SJSA1 (cell line): ENCODE results near the gene MCC. TPM values are rescaled to one million over a fixed set of nuclear protein-coding genes. Genes with fewer than 3 reads are reported as not detected.
A peak's percentile ranks its signal among the peaks of the same experiment; 100 is the strongest.

ENCODE experiments used
- DNase-seq, 2 experiments: peaks; one replicate each; pipeline ENCODE4 v3.0.0-alpha.2; 2015 to 2020; ENCODE audit warnings: low spot score in 2 of 2, low read depth in 1 of 2
- H3K27ac ChIP-seq: fragments of 250-450 bp; sonication (Bioruptor Pico); 2 replicates; pipeline ENCODE4 v1.5.1; 2020; ENCODE audit warnings: mild to moderate bottlenecking, moderate library complexity
- H3K27me3 ChIP-seq: fragments of 250-450 bp; sonication (Bioruptor Pico); replicated peaks from 2 replicates; pipeline ENCODE4 v1.5.1; 2020; ENCODE audit warnings: mild to moderate bottlenecking, moderate library complexity
- H3K36me3 ChIP-seq: fragments of 250-450 bp; sonication (Bioruptor Pico); 2 replicates; pipeline ENCODE4 v1.5.1; 2020; ENCODE audit warnings: mild to moderate bottlenecking
- H3K4me1 ChIP-seq: fragments of 250-450 bp; sonication (Bioruptor Pico); replicated peaks from 2 replicates; pipeline ENCODE4 v1.6.1; 2021; ENCODE audit warnings: mild to moderate bottlenecking
- H3K4me3 ChIP-seq: fragments of 250-450 bp; sonication (Bioruptor Pico); 2 replicates; pipeline ENCODE4 v1.5.1; 2020; ENCODE audit warnings: mild to moderate bottlenecking
- H3K9me3 ChIP-seq: fragments of 250-450 bp; sonication (Bioruptor Pico); replicated peaks from 2 replicates; pipeline ENCODE4 v1.5.1; 2020; ENCODE audit warnings: mild to moderate bottlenecking
- total RNA-seq: library from RNA; depleted of rRNA; stranded (reverse); fragments of >200 nt; shearing (Covaris generic); gene quantifications from 2 replicates; pipeline ENCODE4 v1.2.3, GENCODE V29; 2014

Gene MCC
- total RNA-seq, 1 experiment from 2014 or later, result 31.3 TPM

GRCh38 chr5:113105693-113106280, 382.5 kb downstream of the MCC start:
- H3K9me3 ChIP-seq, result no peaks in the 10 kb centered on the region
- H3K36me3 ChIP-seq, result no peaks in the 10 kb centered on the region; the same call in 1 of the 2 replicates
- H3K4me1 ChIP-seq, result no peaks in the 10 kb centered on the region
- no peak overlapping the region for H3K4me3 ChIP-seq
- H3K27ac ChIP-seq, result no peak overlapping the region
- DNase-seq, result no peak
- no peaks in the 10 kb centered on the region for H3K27me3 ChIP-seq

- peaks cover 5% of the 10 kb centered on the region; the same call in 1 of the 2 replicates for H3K36me3 ChIP-seq
- H3K27ac ChIP-seq, result no peak overlapping the region
- DNase-seq, result no peak
- H3K9me3 ChIP-seq, result no peaks in the 10 kb centered on the region
- H3K4me3 ChIP-seq, result no peak overlapping the region
- no peaks in the 10 kb centered on the region for H3K27me3 ChIP-seq
- H3K4me1 ChIP-seq, result no peaks in the 10 kb centered on the region
Observed at GRCh38 chr5:113103330-113103729, 384.9 kb downstream of the MCC start.

- Histone ChIP-seq H3K36me3 (peaks cover 5% of the 10 kb centered on the region; the same call in 1 of the 2 replicates), H3K27ac (no peak overlapping the region), H3K4me1 (no peaks in the 10 kb centered on the region), H3K27me3 (no peaks in the 10 kb centered on the region), H3K4me3 (no peak overlapping the region), H3K9me3 (no peaks in the 10 kb centered on the region)
- no peak for DNase-seq
Observed at GRCh38 chr5:113102121-113102531, 386.1 kb downstream of the MCC start.

GRCh38 chr5:113100981-113101380, 387.3 kb downstream of the MCC start:
- Histone ChIP-seq H3K4me3 (no peak overlapping the region), H3K9me3 (no peaks in the 10 kb centered on the region), H3K36me3 (peaks cover 5% of the 10 kb centered on the region; the same call in 1 of the 2 replicates), H3K4me1 (no peaks in the 10 kb centered on the region), H3K27me3 (no peaks in the 10 kb centered on the region), H3K27ac (no peak overlapping the region)
- no peak for DNase-seq

- Histone ChIP-seq H3K9me3 (no peaks in the 10 kb centered on the region), H3K27me3 (no peaks in the 10 kb centered on the region), H3K36me3 (peaks cover 5% of the 10 kb centered on the region; the same call in 1 of the 2 replicates)
Observed at GRCh38 chr5:113099822-113100221, 388.4 kb downstream of the MCC start.

GRCh38 chr5:113098378-113098777, 389.9 kb downstream of the MCC start:
- Histone ChIP-seq H3K36me3 (peaks cover 5% of the 10 kb centered on the region; the same call in 1 of the 2 replicates), H3K27ac (no peak overlapping the region), H3K27me3 (no peaks in the 10 kb centered on the region), H3K4me3 (no peak overlapping the region), H3K9me3 (no peaks in the 10 kb centered on the region), H3K4me1 (no peaks in the 10 kb centered on the region)
- no peak for DNase-seq

More at GRCh38 chr5:113099822-113100221, 388.4 kb downstream of the MCC start:
- H3K4me1 ChIP-seq, result no peaks in the 10 kb centered on the region
- no peak for DNase-seq
- no peak overlapping the region for H3K4me3 ChIP-seq
- H3K27ac ChIP-seq, result no peak overlapping the region

- DNase-seq, result no peak
- Histone ChIP-seq H3K36me3 (peaks cover 5% of the 10 kb centered on the region; the same call in 1 of the 2 replicates), H3K27ac (no peak overlapping the region), H3K9me3 (0 out of 2 replicates have a peak, but pooled peaks cover 2% of the 10 kb centered on the region), H3K27me3 (no peaks in the 10 kb centered on the region), H3K4me1 (peaks cover 9% of the 10 kb centered on the region), H3K4me3 (no peak overlapping the region)
Observed at GRCh38 chr5:113095831-113096230, 392.4 kb downstream of the MCC start.

- H3K27ac ChIP-seq, result no peak overlapping the region
- no peak for DNase-seq
- H3K4me1 ChIP-seq, result peaks cover 27% of the 10 kb centered on the region
- no peak overlapping the region for H3K4me3 ChIP-seq
- H3K27me3 ChIP-seq, result no peaks in the 10 kb centered on the region
- 0 out of 2 replicates have a peak, but pooled peaks cover 2% of the 10 kb centered on the region for H3K9me3 ChIP-seq
- no peaks in the 10 kb centered on the region for H3K36me3 ChIP-seq
Observed at GRCh38 chr5:113093558-113093957, 394.7 kb downstream of the MCC start.

- H3K4me3 ChIP-seq, result no peak overlapping the region
- no peaks in the 10 kb centered on the region for H3K36me3 ChIP-seq
- H3K27me3 ChIP-seq, result no peaks in the 10 kb centered on the region
- peaks cover 27% of the 10 kb centered on the region for H3K4me1 ChIP-seq
- H3K9me3 ChIP-seq, result 0 out of 2 replicates have a peak, but pooled peaks cover 2% of the 10 kb centered on the region
- no peak for DNase-seq
- no peak overlapping the region for H3K27ac ChIP-seq
Observed at GRCh38 chr5:113092683-113093082, 395.6 kb downstream of the MCC start.

- DNase-seq, result no peak
- Histone ChIP-seq H3K27ac (no peak overlapping the region), H3K9me3 (0 out of 2 replicates have a peak, but pooled peaks cover 2% of the 10 kb centered on the region), H3K4me3 (no peak overlapping the region), H3K36me3 (no peaks in the 10 kb centered on the region), H3K4me1 (peaks cover 27% of the 10 kb centered on the region), H3K27me3 (no peaks in the 10 kb centered on the region)
Observed at GRCh38 chr5:113091622-113092021, 396.6 kb downstream of the MCC start.

- DNase-seq, result peak in 1 of 2 experiments; percentile 86
- no peaks in the 10 kb centered on the region for H3K27me3 ChIP-seq
- no peak overlapping the region for H3K4me3 ChIP-seq
- peaks cover 27% of the 10 kb centered on the region for H3K4me1 ChIP-seq
- peak overlapping the region; percentile 8; the same call in 1 of the 2 replicates for H3K27ac ChIP-seq
- H3K36me3 ChIP-seq, result no peaks in the 10 kb centered on the region
- 0 out of 2 replicates have a peak, but pooled peaks cover 2% of the 10 kb centered on the region for H3K9me3 ChIP-seq
Observed at GRCh38 chr5:113090336-113091106, 397.7 kb downstream of the MCC start.

- Histone ChIP-seq H3K4me1 (peaks cover 27% of the 10 kb centered on the region), H3K27ac (peak overlapping the region; percentile 8; the same call in 1 of the 2 replicates), H3K9me3 (0 out of 2 replicates have a peak, but pooled peaks cover 2% of the 10 kb centered on the region), H3K27me3 (no peaks in the 10 kb centered on the region), H3K4me3 (no peak overlapping the region), H3K36me3 (no peaks in the 10 kb centered on the region)
- peak in 1 of 2 experiments; percentile 63 for DNase-seq
Observed at GRCh38 chr5:113089653-113090335, 398.5 kb downstream of the MCC start.

- H3K27me3 ChIP-seq, result no peaks in the 10 kb centered on the region
- H3K4me3 ChIP-seq, result no peak overlapping the region
- H3K4me1 ChIP-seq, result peaks cover 27% of the 10 kb centered on the region
- 0 out of 2 replicates have a peak, but pooled peaks cover 2% of the 10 kb centered on the region for H3K9me3 ChIP-seq
- peaks cover 7% of the 10 kb centered on the region; the same call in 1 of the 2 replicates for H3K36me3 ChIP-seq
- DNase-seq, result no peak
- no peak overlapping the region for H3K27ac ChIP-seq
Observed at GRCh38 chr5:113087976-113088514, 400.2 kb downstream of the MCC start.
